VCaP (cell line): ENCODE results near the gene CTNNA2.

ENCODE experiments used
- H3K27ac ChIP-seq: fragments of 450-650 bp; 2 replicates; pipeline ENCODE4 v1.5.1; 2017
- TF ChIP-seq, protein P1 (sequence below): fragments of 450-650 bp; conservative IDR thresholded peaks from 2 replicates; pipeline ENCODE4 v1.5.1; 2017; ENCODE audit warnings: mild to moderate bottlenecking, moderate library complexity

The CTNNA2 gene

DNA sequence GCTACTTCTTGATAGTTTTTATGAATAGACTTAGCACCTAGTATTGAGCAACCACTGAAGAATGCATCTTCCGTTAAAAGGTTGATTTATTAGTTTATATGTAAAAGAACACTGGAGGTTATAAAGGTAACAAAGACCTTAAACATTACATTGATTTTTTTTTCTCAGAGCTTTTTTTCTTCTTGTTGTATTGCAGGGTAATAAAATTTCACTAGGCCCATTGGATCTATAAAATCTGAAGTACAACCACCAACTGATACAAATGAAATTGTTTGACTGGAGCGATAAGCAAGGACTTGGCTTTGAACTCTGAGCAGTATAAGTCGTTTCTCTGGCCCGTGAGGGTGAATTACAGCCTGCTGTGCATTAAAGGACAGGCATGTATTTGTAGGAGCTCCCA, 447.7 kb downstream of the CTNNA2 start:
- TF ChIP-seq, protein P1, sequence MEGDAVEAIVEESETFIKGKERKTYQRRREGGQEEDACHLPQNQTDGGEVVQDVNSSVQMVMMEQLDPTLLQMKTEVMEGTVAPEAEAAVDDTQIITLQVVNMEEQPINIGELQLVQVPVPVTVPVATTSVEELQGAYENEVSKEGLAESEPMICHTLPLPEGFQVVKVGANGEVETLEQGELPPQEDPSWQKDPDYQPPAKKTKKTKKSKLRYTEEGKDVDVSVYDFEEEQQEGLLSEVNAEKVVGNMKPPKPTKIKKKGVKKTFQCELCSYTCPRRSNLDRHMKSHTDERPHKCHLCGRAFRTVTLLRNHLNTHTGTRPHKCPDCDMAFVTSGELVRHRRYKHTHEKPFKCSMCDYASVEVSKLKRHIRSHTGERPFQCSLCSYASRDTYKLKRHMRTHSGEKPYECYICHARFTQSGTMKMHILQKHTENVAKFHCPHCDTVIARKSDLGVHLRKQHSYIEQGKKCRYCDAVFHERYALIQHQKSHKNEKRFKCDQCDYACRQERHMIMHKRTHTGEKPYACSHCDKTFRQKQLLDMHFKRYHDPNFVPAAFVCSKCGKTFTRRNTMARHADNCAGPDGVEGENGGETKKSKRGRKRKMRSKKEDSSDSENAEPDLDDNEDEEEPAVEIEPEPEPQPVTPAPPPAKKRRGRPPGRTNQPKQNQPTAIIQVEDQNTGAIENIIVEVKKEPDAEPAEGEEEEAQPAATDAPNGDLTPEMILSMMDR = no peak
- H3K27ac ChIP-seq = no peak overlapping the region

DNA sequence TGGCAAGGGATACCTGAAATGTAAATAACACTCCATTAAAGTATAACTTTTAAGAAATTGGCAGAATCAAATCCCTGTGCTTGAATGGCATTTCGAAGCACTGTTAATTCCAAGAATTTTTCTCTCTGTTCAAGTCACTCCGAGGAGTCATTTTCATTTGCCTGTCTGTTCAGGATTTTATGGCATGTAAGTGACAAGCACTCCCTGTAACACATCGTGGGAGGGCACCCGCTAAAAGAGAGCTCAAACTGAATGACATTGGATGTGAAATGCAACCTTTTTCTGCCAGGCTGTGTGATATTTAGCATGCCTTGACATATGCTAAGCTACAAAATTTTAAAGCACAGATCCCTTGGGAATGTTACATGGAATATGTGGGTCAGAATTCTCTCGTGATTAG, 452.1 kb downstream of the CTNNA2 start:
- no peak overlapping the region for H3K27ac ChIP-seq
- TF ChIP-seq, protein P1 = no peak

DNA sequence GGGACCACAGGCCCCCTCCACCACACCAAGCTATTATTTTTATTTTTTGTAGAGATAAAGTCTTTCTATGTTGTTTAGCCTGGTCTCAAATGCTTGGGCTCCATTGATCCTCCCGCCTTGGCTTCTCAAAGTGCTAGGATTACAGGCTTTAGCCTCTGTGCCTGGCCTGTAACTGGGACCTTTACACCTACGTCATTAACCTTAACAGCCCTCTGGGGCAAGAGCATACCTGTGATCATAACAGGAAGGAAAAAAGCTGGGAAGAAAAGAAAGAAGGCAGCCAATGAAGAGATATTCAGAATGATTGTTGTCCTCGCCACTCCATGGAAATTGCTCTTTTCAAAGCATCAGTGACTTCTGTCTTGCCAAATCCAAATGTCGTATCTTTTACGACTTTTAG, 453.5 kb downstream of the CTNNA2 start:
- TF ChIP-seq, protein P1 = no peak

DNA sequence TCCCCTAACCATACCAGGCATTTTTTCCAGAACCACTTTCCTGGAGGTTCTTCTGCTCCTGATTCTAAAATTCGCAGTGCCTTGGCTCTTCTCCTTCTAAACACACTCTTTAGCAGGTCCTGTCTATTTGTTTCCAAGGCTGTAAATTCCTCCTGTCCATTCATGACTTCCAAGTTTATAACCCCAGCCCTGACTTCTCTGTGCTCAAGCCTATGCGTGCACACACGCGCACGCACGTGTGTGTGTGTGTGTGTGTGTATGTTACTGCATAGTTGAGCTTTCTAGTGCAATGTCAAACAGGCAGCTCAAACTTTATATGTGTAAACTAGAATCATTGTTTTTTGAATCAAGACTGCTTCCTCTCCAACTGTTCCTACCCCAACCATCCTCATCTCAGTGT, 454.0 kb downstream of the CTNNA2 start:
- TF ChIP-seq, protein P1 = no peak

More for the DNA sequence above, 453.5 kb downstream of the CTNNA2 start:
- no peak overlapping the region for H3K27ac ChIP-seq

DNA sequence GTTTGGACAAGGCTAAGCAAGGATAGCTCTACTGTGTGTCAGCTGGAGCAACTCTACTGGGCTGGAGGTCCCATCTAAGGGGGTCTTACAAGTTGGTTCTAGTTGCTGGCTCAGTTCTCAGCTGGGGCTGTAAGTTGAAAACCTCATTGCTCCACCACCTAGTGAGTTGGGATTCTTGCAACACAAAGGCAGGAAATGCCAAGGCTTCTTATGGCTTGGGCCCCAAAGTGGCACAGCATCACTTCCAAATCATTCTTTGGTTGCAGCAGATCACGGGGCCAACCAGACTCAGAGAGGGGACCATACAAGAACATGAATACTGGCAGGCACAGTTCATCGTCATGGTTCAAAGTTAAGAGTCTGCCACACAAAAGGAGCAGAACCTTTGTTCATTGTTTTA, 459.0 kb downstream of the CTNNA2 start:
- no peak overlapping the region for H3K27ac ChIP-seq

More for the DNA sequence above, 454.0 kb downstream of the CTNNA2 start:
- no peak overlapping the region for H3K27ac ChIP-seq

DNA sequence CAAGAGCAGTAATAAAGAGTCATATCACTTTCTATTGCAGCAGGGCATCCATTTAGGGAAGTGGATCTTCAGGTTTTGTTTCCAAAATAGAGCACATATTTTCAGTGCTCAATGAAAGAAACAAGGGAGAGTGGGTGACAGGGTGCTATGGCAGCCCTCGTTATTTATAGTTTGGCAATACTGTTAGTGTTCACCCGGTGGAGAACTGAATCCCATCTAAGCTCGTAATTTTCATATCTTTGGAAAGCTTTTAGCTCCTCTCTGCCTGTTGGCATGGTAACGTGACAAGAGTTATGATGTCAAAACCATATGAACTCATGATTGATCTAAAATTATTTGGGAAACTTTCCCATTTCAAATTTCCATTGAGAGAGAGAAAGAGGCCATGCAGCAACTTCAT, 459.8 kb downstream of the CTNNA2 start:
- no peak overlapping the region for H3K27ac ChIP-seq
- TF ChIP-seq, protein P1 = no peak

More for the DNA sequence above, 459.0 kb downstream of the CTNNA2 start:
- TF ChIP-seq, protein P1 = no peak

DNA sequence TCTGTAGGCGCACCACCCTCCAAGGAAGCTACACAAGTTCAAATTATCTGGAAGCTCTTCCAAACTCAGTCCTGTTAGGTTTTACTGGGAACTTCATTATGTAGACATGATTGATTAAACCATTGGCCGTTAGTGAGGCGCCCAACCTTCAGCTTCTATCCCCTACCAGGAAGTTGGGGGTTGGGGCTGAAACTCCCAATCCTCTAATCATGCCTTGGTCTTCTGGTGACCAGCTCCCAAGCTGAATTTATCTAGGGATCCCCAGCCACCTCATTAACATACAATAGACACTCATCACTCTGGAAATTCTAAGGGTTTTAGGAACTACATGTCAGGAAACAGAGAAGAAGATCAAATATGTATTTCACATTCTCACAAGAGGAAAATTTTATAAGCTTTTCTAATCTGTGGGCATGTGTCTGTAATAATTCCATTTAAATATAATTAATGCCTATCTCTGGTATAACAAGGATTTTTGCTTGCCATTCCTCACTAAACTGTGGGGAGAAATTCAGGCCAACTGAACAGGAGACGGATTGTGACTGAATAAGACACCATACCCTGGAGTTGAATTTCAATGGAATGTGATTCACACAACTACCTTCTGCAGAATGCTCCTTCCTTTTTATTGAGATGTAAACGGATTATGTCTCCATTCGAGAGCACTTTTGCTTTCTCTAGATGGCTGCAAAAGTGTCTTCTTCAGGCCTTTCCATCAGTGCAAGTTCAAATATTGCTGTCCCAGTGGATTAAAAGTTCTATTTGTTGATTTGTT, 463.1 kb downstream of the CTNNA2 start:
- TF ChIP-seq, protein P1 = no peak
- no peak overlapping the region for H3K27ac ChIP-seq
